NB4 (cell line): Measurements from ENCODE around the gene GBF1.

Source experiments
- CTCF ChIP-seq: IDR thresholded peaks from one replicate; pipeline ENCODE4 v1.5.1; 2012; ENCODE audit warnings: low read depth, low read length
- MAX ChIP-seq: IDR thresholded peaks from 2 replicates; pipeline ENCODE4 v1.6.1; 2011; ENCODE audit warnings: low read depth, low read length
- POLR2A ChIP-seq: IDR thresholded peaks from 2 replicates; pipeline ENCODE4 v1.6.1; 2011; ENCODE audit warnings: mild to moderate bottlenecking; ENCODE audit not compliant: insufficient read length; ENCODE audit errors: extremely low read depth

- TF ChIP-seq CTCF = no peak
- TF ChIP-seq MAX = no peak
- TF ChIP-seq POLR2A = no peak
Measured at GRCh38 chr10:102289840-102290239, 44.5 kb downstream of the GBF1 start.
